HCT116 (cell line): ENCODE measurements around the gene STRN3. TPM values are rescaled to one million over a fixed set of nuclear protein-coding genes. Genes with fewer than 3 reads are reported as not detected.
A peak's percentile ranks its signal among the peaks of the same experiment; 100 is the strongest.

Source experiments
- ATAC-seq: fragments of 200-7000 bp; cut with Tn5 transposase; 2 replicates; pipeline ENCODE4 v1.9.1; 2020; ENCODE audit warnings: mild to moderate bottlenecking, moderate library complexity
- BruUV-seq: library from RNA; stranded (reverse); fragments of 400-500 nt; replicated peaks from 2 replicates; lab custom pipeline; 2021; lab: Mats Ljungman, UMichigan
- CTCF ChIA-PET: fragments of 300-600 bp; sonication (Branson Sonifier 250); formaldehyde crosslinking; loops from one replicate; lab custom pipeline; 2021; ENCODE audit warnings: antibody characterized with exemption; lab: Charles Lee
- POLR2A ChIA-PET: fragments of 300-600, 350-600 bp; sonication (Branson Sonifier 250); formaldehyde crosslinking; loops from one replicate; lab custom pipeline; 2021; ENCODE audit warnings: antibody characterized with exemption; lab: Charles Lee
- RAD21 ChIA-PET, 2 experiments: fragments of 300-600 bp; sonication (Branson Sonifier 250); formaldehyde crosslinking; loops; one replicate each; lab custom pipeline; 2023; ENCODE audit warnings: low total read pairs in 2 of 2; ENCODE audit not compliant: uncharacterized antibody in 2 of 2, unreplicated experiment in 2 of 2, low non-redundant PET in 1 of 2; lab: Charles Lee
- DNase-seq: peaks from one replicate; pipeline ENCODE4 v3.0.0-alpha.2; 2010; ENCODE audit warnings: low read depth, low spot score
- H2AFZ ChIP-seq: fragments of 200-600 bp; shearing (Covaris generic), sonication (generic); 2 replicates; pipeline ENCODE4 v1.6.1; 2017; ENCODE audit warnings: low read depth, mixed run types, mixed read lengths, antibody characterized with exemption, low read length; ENCODE audit not compliant: poor library complexity, severe bottlenecking
- H3K27ac ChIP-seq: 2 replicates; pipeline ENCODE4 v1.5.1; 2012; ENCODE audit warnings: low read depth, low read length
- H3K27me3 ChIP-seq: fragments of 200-600 bp; sonication (generic); 2 replicates; pipeline ENCODE4 v1.6.1; 2016; ENCODE audit warnings: mixed run types, low read length, mixed read lengths; ENCODE audit not compliant: insufficient read depth
- H3K36me3 ChIP-seq, 2 experiments: fragments of 200-500 bp in 1 of 2; fragments of 200-600 bp in 1 of 2; sonication (Bioruptor generic) in 1 of 2; sonication (generic) in 1 of 2; 2 replicates each; pipeline versions ENCODE4 v1.5.1 to v1.6.1; 2014 to 2016; ENCODE audit warnings: low read length in 2 of 2, inconsistent platforms in 1 of 2, mixed read lengths in 1 of 2, mixed run types in 1 of 2; ENCODE audit not compliant: insufficient read depth in 2 of 2, control insufficient read depth in 1 of 2
- H3K4me1 ChIP-seq, 2 experiments: fragments of 200-600 bp in 1 of 2; sonication (generic) in 1 of 2; 2 replicates each; pipeline versions ENCODE4 v1.5.1 to v1.6.1; 2012 to 2017; ENCODE audit warnings: low read length in 2 of 2, inconsistent platforms in 1 of 2, mild to moderate bottlenecking in 1 of 2, mixed read lengths in 1 of 2, mixed run types in 1 of 2, moderate library complexity in 1 of 2; ENCODE audit not compliant: insufficient read depth in 2 of 2, control insufficient read depth in 1 of 2
- H3K4me2 ChIP-seq: fragments of 200-600 bp; sonication (generic); 2 replicates; pipeline ENCODE4 v1.6.1; 2017; ENCODE audit warnings: mixed run types, low read length, mixed read lengths
- H3K4me3 ChIP-seq, 2 experiments: fragments of 200-600 bp in 1 of 2; sonication (generic) in 1 of 2; replicated peaks in 1 of 2; 2 replicates each; pipeline ENCODE4 v1.5.1; 2011 to 2016; ENCODE audit warnings: low read length in 2 of 2, control low read depth in 1 of 2, low read depth in 1 of 2, mild to moderate bottlenecking in 1 of 2, mixed read lengths in 1 of 2, mixed run types in 1 of 2
- H3K79me2 ChIP-seq: fragments of 200-600 bp; sonication (generic); 2 replicates; pipeline ENCODE4 v1.6.1; 2017; ENCODE audit warnings: mild to moderate bottlenecking, mixed run types, low read length, moderate library complexity, mixed read lengths; ENCODE audit not compliant: insufficient read depth
- H3K9ac ChIP-seq: fragments of 200-600 bp; sonication (generic); 2 replicates; pipeline ENCODE4 v1.6.1; 2016; ENCODE audit warnings: low read length, mixed read lengths
- H3K9me2 ChIP-seq: fragments of 200-600 bp; sonication (generic), shearing (Covaris generic); 2 replicates; pipeline ENCODE4 v1.6.1; 2017; ENCODE audit warnings: mixed run types, mild to moderate bottlenecking, moderate library complexity; ENCODE audit not compliant: insufficient read depth
- H3K9me3 ChIP-seq, 2 experiments: fragments of 200-500 bp in 1 of 2; fragments of 200-600 bp in 1 of 2; sonication (Bioruptor generic) in 1 of 2; sonication (generic) in 1 of 2; 2 replicates each; pipeline ENCODE4 v1.6.1; 2014 to 2017; ENCODE audit warnings: low read length in 2 of 2, mixed read lengths in 2 of 2, inconsistent platforms in 1 of 2, low read depth in 1 of 2, mild to moderate bottlenecking in 1 of 2, mixed run types in 1 of 2, moderate library complexity in 1 of 2; ENCODE audit not compliant: control insufficient read depth in 1 of 2, insufficient read depth in 1 of 2
- H4K20me1 ChIP-seq: fragments of 200-600 bp; sonication (generic), shearing (Covaris generic); 2 replicates; pipeline ENCODE4 v1.6.1; 2017; ENCODE audit warnings: mixed run types, mild to moderate bottlenecking, moderate library complexity; ENCODE audit not compliant: insufficient read depth
- ATF3 ChIP-seq: IDR thresholded peaks from 2 replicates; pipeline ENCODE4 v1.6.1; 2012
- CEBPB ChIP-seq: IDR thresholded peaks from 2 replicates; pipeline ENCODE4 v1.6.1; 2012; ENCODE audit warnings: low read depth
- CTCF ChIP-seq, 3 experiments: fragments of 200-600 bp in 1 of 3; sonication (generic) in 1 of 3; IDR thresholded peaks in 2 of 3; conservative IDR thresholded peaks in 1 of 3; 2 replicates each; pipeline ENCODE4 v1.5.1; 2012 to 2017; ENCODE audit warnings: low read depth in 2 of 3, low read length in 2 of 3, antibody characterized with exemption in 1 of 3, borderline replicate concordance in 1 of 3, control low read depth in 1 of 3, mild to moderate bottlenecking in 1 of 3, mixed read lengths in 1 of 3, mixed run types in 1 of 3, moderate library complexity in 1 of 3; ENCODE audit not compliant: insufficient read depth in 1 of 3
- EZH2 ChIP-seq: fragments of 200-600 bp; sonication (generic); IDR thresholded peaks from 2 replicates; pipeline ENCODE4 v1.6.1; 2017; ENCODE audit warnings: antibody characterized with exemption, mixed run types
- EZH2phosphoT487 ChIP-seq: fragments of 200-600 bp; IDR thresholded peaks from 2 replicates; pipeline ENCODE4 v1.6.1; 2018; ENCODE audit warnings: antibody characterized with exemption, borderline replicate concordance
- JUND ChIP-seq: IDR thresholded peaks from 2 replicates; pipeline ENCODE4 v1.6.1; 2012
- MAX ChIP-seq: IDR thresholded peaks from 2 replicates; pipeline ENCODE4 v1.6.1; 2012
- POLR2A ChIP-seq: IDR thresholded peaks from 2 replicates; pipeline ENCODE4 v1.7.0; 2011; ENCODE audit warnings: borderline replicate concordance; ENCODE audit not compliant: insufficient read depth, insufficient read length; ENCODE audit errors: extremely low read depth
- POLR2AphosphoS5 ChIP-seq: IDR thresholded peaks from 2 replicates; pipeline ENCODE4 v1.6.1; 2011; ENCODE audit warnings: mild to moderate bottlenecking, low read depth, low read length, moderate library complexity
- REST ChIP-seq: IDR thresholded peaks from 2 replicates; pipeline ENCODE4 v1.6.1; 2012; ENCODE audit warnings: low read depth
- SP1 ChIP-seq: IDR thresholded peaks from 2 replicates; pipeline ENCODE4 v1.6.1; 2012; ENCODE audit warnings: low read depth
- TCF7L2 ChIP-seq: IDR thresholded peaks from 2 replicates; pipeline ENCODE4 v1.7.0; 2011; ENCODE audit warnings: borderline replicate concordance, inconsistent platforms; ENCODE audit not compliant: insufficient read depth, insufficient read length; ENCODE audit errors: extremely low read depth
- ZFX ChIP-seq: fragments of 450-650 bp; IDR thresholded peaks from 2 replicates; pipeline ENCODE4 v1.6.1; 2017
- intact Hi-C: fragments of 100-400 bp; cut with micrococcal nuclease; formaldehyde crosslinking; loops from 2 replicates; pipeline ENCODE4 v1.10.0; 2022
- total RNA-seq: library from RNA; stranded (reverse); gene quantifications from one replicate; pipeline ENCODE4 v1.2.1, GENCODE V29; 2021; ENCODE audit not compliant: unreplicated experiment
- TF ChIP-seq, protein P1 (sequence below): IDR thresholded peaks from 2 replicates; pipeline ENCODE4 v1.6.1; 2011; ENCODE audit warnings: mild to moderate bottlenecking, low read length, moderate library complexity; ENCODE audit not compliant: insufficient replicate concordance; ENCODE audit errors: extremely low read depth

The STRN3 gene
- total RNA-seq, 1 experiment from 2014 or later = 43.4 TPM

DNA sequence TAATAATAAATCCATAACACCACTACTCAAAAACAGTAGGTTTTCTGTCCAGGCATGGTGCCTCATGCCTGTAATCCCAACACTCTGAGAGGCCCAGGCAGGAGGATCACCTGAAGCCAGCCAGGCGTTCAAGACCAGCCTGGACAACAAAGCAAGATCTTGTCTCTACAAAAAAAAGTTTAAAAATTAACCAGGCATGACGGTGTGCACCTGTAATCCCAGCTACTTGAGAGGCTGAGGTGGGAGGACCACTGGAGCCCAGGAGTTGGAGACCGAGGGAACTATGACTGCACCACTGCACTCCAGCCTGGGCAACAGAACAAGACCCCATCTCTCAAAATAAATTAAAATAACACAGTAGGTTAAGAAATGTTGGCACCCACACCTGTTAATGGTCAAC, 45.2 kb downstream of the STRN3 start:
- Histone ChIP-seq H3K4me3 (no peak overlapping the region), H3K9me2 (no peaks in the 10 kb centered on the region), H3K4me2 (peak overlapping the region; percentile 2; the same call in 1 of the 2 replicates), H3K27me3 (no peaks in the 10 kb centered on the region), H3K9ac (no peak overlapping the region), H3K36me3 (no peaks in the 10 kb centered on the region), H2AFZ (no peak overlapping the region), H3K4me1 (peaks cover 17 to 28% of the 10 kb centered on the region in 2 experiments), H4K20me1 (peaks cover 11% of the 10 kb centered on the region; the same call in 1 of the 2 replicates), H3K79me2 (peaks cover 98% of the 10 kb centered on the region), H3K27ac (peak overlapping the region; percentile 44; the same call in 1 of the 2 replicates), H3K9me3 (no peaks in the 10 kb centered on the region)
- ChIA-PET CTCF (interaction anchor here (1.4 to 1.7 kb wide), 3 partner anchors 102 to 148 kb away, joined by 3 to 7 read pairs (median 3); no protein-coding TSS in a partner anchor), POLR2A (interaction anchor here (0.6 to 1.4 kb wide), 3 partner anchors 14 to 188 kb away, joined by 3 to 4 read pairs (median 3); partner anchors contain the start of gene STRN3), RAD21 (no interaction called here)
- DNase-seq (no peak), ATAC-seq (no peak)
- no TSS peak for BruUV-seq
- TF ChIP-seq JUND = no peak
- no peak for TF ChIP-seq ZFX
- no peak for TF ChIP-seq CEBPB
- no peak for TF ChIP-seq ATF3
- no peak for TF ChIP-seq MAX
- TF ChIP-seq CTCF (IDR thresholded peaks at IDR 0.05 in 2 of 3, conservative IDR thresholded peaks at IDR 0.05 in 1 of 3; ENCODE audit: borderline replicate concordance in 1 of 3, insufficient read depth in 1 of 3, low read depth in 2 of 3, low read length in 2 of 3) = no peak
- TF ChIP-seq EZH2 = no peak
- no peak for TF ChIP-seq POLR2AphosphoS5
- TF ChIP-seq, protein P1, sequence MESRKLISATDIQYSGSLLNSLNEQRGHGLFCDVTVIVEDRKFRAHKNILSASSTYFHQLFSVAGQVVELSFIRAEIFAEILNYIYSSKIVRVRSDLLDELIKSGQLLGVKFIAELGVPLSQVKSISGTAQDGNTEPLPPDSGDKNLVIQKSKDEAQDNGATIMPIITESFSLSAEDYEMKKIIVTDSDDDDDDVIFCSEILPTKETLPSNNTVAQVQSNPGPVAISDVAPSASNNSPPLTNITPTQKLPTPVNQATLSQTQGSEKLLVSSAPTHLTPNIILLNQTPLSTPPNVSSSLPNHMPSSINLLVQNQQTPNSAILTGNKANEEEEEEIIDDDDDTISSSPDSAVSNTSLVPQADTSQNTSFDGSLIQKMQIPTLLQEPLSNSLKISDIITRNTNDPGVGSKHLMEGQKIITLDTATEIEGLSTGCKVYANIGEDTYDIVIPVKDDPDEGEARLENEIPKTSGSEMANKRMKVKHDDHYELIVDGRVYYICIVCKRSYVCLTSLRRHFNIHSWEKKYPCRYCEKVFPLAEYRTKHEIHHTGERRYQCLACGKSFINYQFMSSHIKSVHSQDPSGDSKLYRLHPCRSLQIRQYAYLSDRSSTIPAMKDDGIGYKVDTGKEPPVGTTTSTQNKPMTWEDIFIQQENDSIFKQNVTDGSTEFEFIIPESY = no peak
- no peak for TF ChIP-seq POLR2A
- no peak for TF ChIP-seq REST
- no peak for TF ChIP-seq EZH2phosphoT487
- TF ChIP-seq SP1 = no peak
- TF ChIP-seq TCF7L2 = no peak
- intact Hi-C loops = loop anchor here (1.0 kb wide), 2 partner anchors 101 to 375 kb away; no protein-coding TSS in a partner anchor
